Neural cell (in vitro differentiated cells): ENCODE results near the gene BLVRB. TPM values are rescaled to one million over a fixed set of nuclear protein-coding genes. Genes with fewer than 3 reads are reported as not detected.

Experiments used
- H2AFZ ChIP-seq: fragments of 200-600, 300-800 bp; sonication (generic), shearing (Covaris generic); 2 replicates; pipeline ENCODE4 v1.6.0; 2014; ENCODE audit warnings: low read depth, mild to moderate bottlenecking, antibody characterized with exemption, low read length, moderate library complexity
- H3F3A ChIP-seq: fragments of 200-600 bp; shearing (Covaris generic); 2 replicates; pipeline ENCODE4 v1.6.1; 2016; ENCODE audit warnings: mild to moderate bottlenecking, moderate library complexity, mixed read lengths, antibody characterized with exemption, low read length; ENCODE audit not compliant: insufficient read depth, poor library complexity, severe bottlenecking
- H3K27ac ChIP-seq: fragments of 200-600, 300-800 bp; sonication (generic), shearing (Covaris generic); 2 replicates; pipeline ENCODE4 v1.5.1; 2014; ENCODE audit warnings: mild to moderate bottlenecking, low read length, moderate library complexity
- H3K27me3 ChIP-seq: fragments of 300-800, 200-600 bp; sonication (generic), shearing (Covaris generic); 2 replicates; pipeline ENCODE4 v1.6.0; 2014; ENCODE audit warnings: mild to moderate bottlenecking, low read depth, low read length, moderate library complexity; ENCODE audit not compliant: insufficient read depth
- H3K36me3 ChIP-seq: fragments of 300-800, 200-600 bp; sonication (generic), shearing (Covaris generic); 2 replicates; pipeline ENCODE4 v1.5.1; 2014; ENCODE audit warnings: mild to moderate bottlenecking, antibody characterized with exemption, low read length, moderate library complexity; ENCODE audit not compliant: insufficient read depth
- H3K4me2 ChIP-seq: fragments of 300-800, 200-600 bp; sonication (generic), shearing (Covaris generic); 2 replicates; pipeline ENCODE4 v1.6.0; 2014; ENCODE audit warnings: mild to moderate bottlenecking, low read length
- H3K4me3 ChIP-seq: fragments of 300-800, 200-600 bp; sonication (generic), shearing (Covaris generic); 2 replicates; pipeline ENCODE4 v1.5.1; 2014; ENCODE audit warnings: mild to moderate bottlenecking, low read length, moderate library complexity
- H3K79me2 ChIP-seq: fragments of 200-600 bp; shearing (Covaris generic); replicated peaks from 2 replicates; pipeline ENCODE4 v1.6.0; 2014; ENCODE audit warnings: mild to moderate bottlenecking, low read length, moderate library complexity; ENCODE audit not compliant: insufficient read depth
- H3K9ac ChIP-seq: fragments of 300-800, 200-600 bp; sonication (generic), shearing (Covaris generic); 2 replicates; pipeline ENCODE4 v1.6.1; 2016; ENCODE audit warnings: mild to moderate bottlenecking, low read length, mixed read lengths
- H3K9me2 ChIP-seq: fragments of 200-600 bp; shearing (Covaris generic); 2 replicates; pipeline ENCODE4 v1.6.1; 2016; ENCODE audit warnings: mild to moderate bottlenecking, low read length, mixed read lengths; ENCODE audit not compliant: insufficient read depth
- H3K9me3 ChIP-seq: fragments of 200-600, 300-800 bp; sonication (generic), shearing (Covaris generic); 2 replicates; pipeline ENCODE4 v1.6.1; 2016; ENCODE audit warnings: mild to moderate bottlenecking, mixed run types, low read length, moderate library complexity, mixed read lengths
- H4K20me1 ChIP-seq: fragments of 200-600 bp; shearing (Covaris generic); 2 replicates; pipeline ENCODE4 v1.6.1; 2016; ENCODE audit warnings: mild to moderate bottlenecking, mixed run types; ENCODE audit not compliant: insufficient read depth
- CTCF ChIP-seq: fragments of 450-650 bp; IDR thresholded peaks from 2 replicates; pipeline ENCODE4 v1.5.1; 2014; ENCODE audit warnings: antibody characterized with exemption, mild to moderate bottlenecking, moderate library complexity; ENCODE audit not compliant: poor library complexity, severe bottlenecking
- EP300 ChIP-seq: fragments of 450-650 bp; conservative IDR thresholded peaks from 2 replicates; pipeline ENCODE4 v1.6.1; 2014; ENCODE audit warnings: antibody characterized with exemption, mild to moderate bottlenecking, moderate library complexity; ENCODE audit not compliant: poor library complexity, severe bottlenecking
- EZH2 ChIP-seq: fragments of 200-600, 300-800 bp; shearing (Covaris generic), sonication (generic); IDR thresholded peaks from 2 replicates; pipeline ENCODE4 v1.6.1; 2014; ENCODE audit warnings: antibody characterized with exemption, low read length, borderline replicate concordance, mild to moderate bottlenecking; ENCODE audit not compliant: insufficient read depth, poor library complexity, severe bottlenecking
- MXI1 ChIP-seq: fragments of 450-650 bp; conservative IDR thresholded peaks from 2 replicates; pipeline ENCODE4 v1.6.1; 2014; ENCODE audit warnings: antibody characterized with exemption, mild to moderate bottlenecking; ENCODE audit not compliant: poor library complexity, severe bottlenecking
- POLR2AphosphoS5 ChIP-seq: IDR thresholded peaks from 2 replicates; pipeline ENCODE4 v1.6.1; 2012
- RAD21 ChIP-seq: fragments of 450-650 bp; conservative IDR thresholded peaks from 2 replicates; pipeline ENCODE4 v1.6.1; 2014; ENCODE audit warnings: antibody characterized with exemption, mild to moderate bottlenecking, moderate library complexity
- REST ChIP-seq: IDR thresholded peaks from 2 replicates; pipeline ENCODE4 v1.6.1; 2012; ENCODE audit warnings: borderline replicate concordance
- SMC3 ChIP-seq: fragments of 450-650 bp; conservative IDR thresholded peaks from 2 replicates; pipeline ENCODE4 v1.6.1; 2014; ENCODE audit warnings: antibody characterized with exemption, mild to moderate bottlenecking, moderate library complexity; ENCODE audit not compliant: poor library complexity
- TAF1 ChIP-seq: IDR thresholded peaks from 2 replicates; pipeline ENCODE4 v1.6.1; 2012; ENCODE audit warnings: low read depth
- polyA plus RNA-seq: library from polyadenylated mRNA; depleted of rRNA; stranded (reverse); fragments of >200 nt; gene quantifications from 2 replicates; pipeline ENCODE4 v1.2.3, GENCODE V29; 2014

The BLVRB gene
- polyA plus RNA-seq, 1 donor from 2014 or later, result 9.9 TPM

- Histone ChIP-seq H3K79me2 (no peaks in the 10 kb centered on the region), H3K4me2 (no peak overlapping the region), H3K4me3 (no peak overlapping the region), H3K36me3 (no peaks in the 10 kb centered on the region), H3K27me3 (no peaks in the 10 kb centered on the region), H3K9me3 (no peaks in the 10 kb centered on the region), H3F3A (no peaks in the 10 kb centered on the region), H3K9ac (no peak overlapping the region), H3K27ac (no peak overlapping the region), H2AFZ (no peak overlapping the region), H3K9me2 (no peaks in the 10 kb centered on the region), H4K20me1 (no peaks in the 10 kb centered on the region)
- TF ChIP-seq SMC3 (no peak), EZH2 (no peak), POLR2AphosphoS5 (no peak), MXI1 (no peak), REST (no peak), RAD21 (no peak), TAF1 (no peak), EP300 (no peak), CTCF (no peak)
Measured at GRCh38 chr19:40419780-40420179, 45.8 kb downstream of the BLVRB start.

- H2AFZ ChIP-seq, result no peak overlapping the region
- no peaks in the 10 kb centered on the region for H3F3A ChIP-seq
- no peak for TF ChIP-seq RAD21
- no peak for TF ChIP-seq REST
- TF ChIP-seq EZH2, result no peak
- TF ChIP-seq MXI1, result no peak
- no peak for TF ChIP-seq EP300
- TF ChIP-seq POLR2AphosphoS5, result no peak
- TF ChIP-seq CTCF, result no peak
- no peak for TF ChIP-seq SMC3
- TF ChIP-seq TAF1, result no peak
- H3K9ac ChIP-seq, result no peak overlapping the region
- H3K4me2 ChIP-seq, result no peak overlapping the region
- no peak overlapping the region for H3K4me3 ChIP-seq
- H3K9me3 ChIP-seq, result no peaks in the 10 kb centered on the region
- no peaks in the 10 kb centered on the region for H3K9me2 ChIP-seq
- H3K27me3 ChIP-seq, result no peaks in the 10 kb centered on the region
- no peaks in the 10 kb centered on the region for H4K20me1 ChIP-seq
- H3K79me2 ChIP-seq, result no peaks in the 10 kb centered on the region
- H3K27ac ChIP-seq, result no peak overlapping the region
- H3K36me3 ChIP-seq, result no peaks in the 10 kb centered on the region
Measured at GRCh38 chr19:40419066-40419612, 46.4 kb downstream of the BLVRB start.
